Natural killer cell (primary cell): Measurements from ENCODE around the gene MYO5C. TPM values are rescaled to one million over a fixed set of nuclear protein-coding genes. Genes with fewer than 3 reads are reported as not detected.

Source experiments
- ATAC-seq, 3 donors: fragments of 150-1000 bp in 2 of 3; fragments of 200-7000 bp in 1 of 3; cut with Tn5 transposase; 1 replicate in 1 of 3; 2 replicates in 2 of 3; pipeline ENCODE4 v1.10.0; 2021; ENCODE audit warnings: mild to moderate bottlenecking in 2 of 3, moderate library complexity in 2 of 3
- DNase-seq, 2 donors: peaks; one replicate each; pipeline versions ENCODE4 v3.0.0 to v3.0.0-alpha.2; 2013 to 2021; ENCODE audit warnings: mixed read lengths in 1 of 2
- H3K27ac ChIP-seq: one replicate; pipeline ENCODE4 v1.5.1; 2013; ENCODE audit warnings: mild to moderate bottlenecking, low read length
- H3K27me3 ChIP-seq: one replicate; pipeline ENCODE4 v1.6.1; 2013; ENCODE audit warnings: low read length; ENCODE audit not compliant: control insufficient read depth, insufficient read depth
- H3K36me3 ChIP-seq: one replicate; pipeline ENCODE4 v1.6.1; 2013; ENCODE audit warnings: low read length; ENCODE audit not compliant: control insufficient read depth, insufficient read depth
- H3K4me1 ChIP-seq: one replicate; pipeline ENCODE4 v1.6.1; 2013; ENCODE audit warnings: low read length; ENCODE audit not compliant: control insufficient read depth, insufficient read depth
- H3K4me3 ChIP-seq: one replicate; pipeline ENCODE4 v1.5.1; 2013; ENCODE audit warnings: low read length
- H3K9me3 ChIP-seq: one replicate; pipeline ENCODE4 v1.6.1; 2013; ENCODE audit warnings: low read length; ENCODE audit not compliant: control insufficient read depth, insufficient read depth
- H3K27ac Mint-ChIP-seq, 2 donors: one replicate each; pipeline ENCODE4 v1.8.0; 2022; ENCODE audit warnings: mild to moderate bottlenecking in 2 of 2, mixed read lengths in 2 of 2, moderate library complexity in 1 of 2
- H3K27me3 Mint-ChIP-seq, 2 donors: one replicate each; pipeline ENCODE4 v1.8.0; 2022; ENCODE audit warnings: low read depth in 2 of 2, mixed read lengths in 2 of 2
- H3K36me3 Mint-ChIP-seq: one replicate; pipeline ENCODE4 v1.8.0; 2022; ENCODE audit warnings: mixed read lengths
- H3K4me1 Mint-ChIP-seq, 2 donors: one replicate each; pipeline ENCODE4 v1.8.0; 2022; ENCODE audit warnings: mixed read lengths in 2 of 2
- H3K4me3 Mint-ChIP-seq: one replicate; pipeline ENCODE4 v1.8.0; 2022; ENCODE audit warnings: mild to moderate bottlenecking, moderate library complexity, mixed read lengths
- H3K9me3 Mint-ChIP-seq, 2 donors: one replicate each; pipeline ENCODE4 v1.8.0; 2022; ENCODE audit warnings: mixed read lengths in 2 of 2
- WGBS: methylation state at CpG from one replicate; pipeline ENCODE4 v1.1.7; 2013; ENCODE audit warnings: missing lambda C conversion rate; ENCODE audit not compliant: insufficient coverage; 5-methylcytosine and 5-hydroxymethylcytosine counted together
- intact Hi-C: fragments of 100-400 bp; cut with micrococcal nuclease; formaldehyde crosslinking; loops from one replicate; pipeline ENCODE4 v1.14.2; 2022
- total RNA-seq, 4 donors: library from RNA; stranded (reverse); fragments of 120-200 nt in 1 of 4; gene quantifications; one replicate each; pipeline versions ENCODE4 v1.2.3 to v1.2.4, GENCODE V29; 2013 to 2022
- TF ChIP-seq, protein P1 (sequence below): fragments of 200-600 bp; IDR thresholded peaks from one replicate; pipeline ENCODE4 v1.8.0; 2022; ENCODE audit warnings: antibody characterized with exemption

MYO5C gene
- total RNA-seq, 3 donors from 2014 or later (not counting 1 experiment from before 2014, with no cell fraction given), result 0.45 to 0.82 (median 0.60) TPM

DNA sequence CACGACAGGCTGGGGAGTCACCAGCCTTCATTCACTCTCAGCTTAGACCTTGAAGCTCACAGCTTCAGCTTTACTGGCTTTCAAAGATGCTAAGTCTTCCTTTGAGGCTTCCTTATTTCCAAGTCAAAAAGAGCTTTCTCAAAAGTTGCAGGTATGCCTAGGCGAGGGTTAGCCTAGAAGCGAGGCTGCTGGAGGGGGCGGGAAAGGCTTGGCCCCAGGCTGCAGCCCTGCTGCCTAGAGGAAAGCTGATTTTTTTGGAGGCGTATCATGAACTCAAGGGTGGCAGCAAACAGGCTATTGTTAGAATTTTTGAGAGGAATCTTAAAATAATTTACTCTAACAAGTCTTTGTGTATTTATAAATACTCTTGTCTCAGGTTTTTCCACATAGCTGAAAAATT is 37.1 kb downstream of the MYO5C start:
- 97% methylated on average over 5 of the region's 5 CpGs for WGBS
- H3K36me3 Mint-ChIP-seq, result no peaks in the 10 kb centered on the region
- no peak overlapping the region for H3K27ac ChIP-seq
- H3K27me3 ChIP-seq, result no peaks in the 10 kb centered on the region
- no peak overlapping the region for H3K27ac Mint-ChIP-seq
- no peaks in the 10 kb centered on the region for H3K9me3 Mint-ChIP-seq
- intact Hi-C loops, result loop anchor here (5.0 kb wide), 1 partner anchor 74 kb away; no protein-coding TSS in a partner anchor
- TF ChIP-seq, protein P1, sequence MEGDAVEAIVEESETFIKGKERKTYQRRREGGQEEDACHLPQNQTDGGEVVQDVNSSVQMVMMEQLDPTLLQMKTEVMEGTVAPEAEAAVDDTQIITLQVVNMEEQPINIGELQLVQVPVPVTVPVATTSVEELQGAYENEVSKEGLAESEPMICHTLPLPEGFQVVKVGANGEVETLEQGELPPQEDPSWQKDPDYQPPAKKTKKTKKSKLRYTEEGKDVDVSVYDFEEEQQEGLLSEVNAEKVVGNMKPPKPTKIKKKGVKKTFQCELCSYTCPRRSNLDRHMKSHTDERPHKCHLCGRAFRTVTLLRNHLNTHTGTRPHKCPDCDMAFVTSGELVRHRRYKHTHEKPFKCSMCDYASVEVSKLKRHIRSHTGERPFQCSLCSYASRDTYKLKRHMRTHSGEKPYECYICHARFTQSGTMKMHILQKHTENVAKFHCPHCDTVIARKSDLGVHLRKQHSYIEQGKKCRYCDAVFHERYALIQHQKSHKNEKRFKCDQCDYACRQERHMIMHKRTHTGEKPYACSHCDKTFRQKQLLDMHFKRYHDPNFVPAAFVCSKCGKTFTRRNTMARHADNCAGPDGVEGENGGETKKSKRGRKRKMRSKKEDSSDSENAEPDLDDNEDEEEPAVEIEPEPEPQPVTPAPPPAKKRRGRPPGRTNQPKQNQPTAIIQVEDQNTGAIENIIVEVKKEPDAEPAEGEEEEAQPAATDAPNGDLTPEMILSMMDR, result no peak
- H3K4me3 Mint-ChIP-seq, result no peak overlapping the region
- peaks cover 26% of the 10 kb centered on the region for H3K4me1 ChIP-seq
- ATAC-seq (no peak), DNase-seq (no peak)
- no peaks in the 10 kb centered on the region for H3K36me3 ChIP-seq
- no peaks in the 10 kb centered on the region for H3K9me3 ChIP-seq
- H3K27me3 Mint-ChIP-seq, result peaks cover 0 to 2% of the 10 kb centered on the region in 2 donors
- no peak overlapping the region for H3K4me3 ChIP-seq
- H3K4me1 Mint-ChIP-seq, result peaks cover 29 to 32% of the 10 kb centered on the region in 2 donors

DNA sequence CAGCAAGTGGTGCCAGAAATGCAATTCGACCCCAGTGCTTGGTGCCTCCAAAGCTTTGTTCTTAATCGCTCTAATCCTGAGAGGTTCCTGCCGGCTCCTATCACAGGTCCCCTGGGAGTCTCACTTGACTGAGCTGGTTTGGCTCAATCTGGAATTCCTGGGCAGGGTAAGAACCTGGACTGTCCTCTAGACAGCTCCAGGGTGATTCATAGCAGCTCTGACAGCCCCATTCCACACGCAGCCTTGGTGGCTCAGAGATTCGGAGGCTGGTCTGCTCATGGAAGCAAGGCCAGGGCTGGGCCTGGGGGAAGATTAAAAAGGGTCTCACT is 37.9 kb downstream of the MYO5C start:
- no peaks in the 10 kb centered on the region for H3K36me3 ChIP-seq
- peaks cover 0 to 2% of the 10 kb centered on the region in 2 donors for H3K27me3 Mint-ChIP-seq
- no peak overlapping the region for H3K4me3 Mint-ChIP-seq
- no peaks in the 10 kb centered on the region for H3K9me3 ChIP-seq
- H3K9me3 Mint-ChIP-seq, result no peaks in the 10 kb centered on the region
- H3K4me1 ChIP-seq, result peaks cover 24% of the 10 kb centered on the region
- H3K4me3 ChIP-seq, result no peak overlapping the region
- intact Hi-C loops, result loop anchor here (5.0 kb wide), 1 partner anchor 75 kb away; no protein-coding TSS in a partner anchor
- no peaks in the 10 kb centered on the region for H3K27me3 ChIP-seq
- WGBS, result 93% methylated on average over 5 of the region's 5 CpGs
- H3K27ac ChIP-seq, result no peak overlapping the region
- peaks cover 21 to 24% of the 10 kb centered on the region in 2 donors for H3K4me1 Mint-ChIP-seq
- DNase-seq, result no peak
- TF ChIP-seq, protein P1, result no peak
- H3K27ac Mint-ChIP-seq, result no peak overlapping the region
- H3K36me3 Mint-ChIP-seq, result no peaks in the 10 kb centered on the region
- no peak for ATAC-seq

- Mint-ChIP-seq H3K4me3 (no peak overlapping the region), H3K36me3 (no peaks in the 10 kb centered on the region), H3K27ac (no peak overlapping the region), H3K27me3 (peaks cover 0 to 2% of the 10 kb centered on the region in 2 donors), H3K4me1 (peaks cover 15 to 19% of the 10 kb centered on the region in 2 donors), H3K9me3 (no peaks in the 10 kb centered on the region)
- TF ChIP-seq, protein P1, result no peak
- Histone ChIP-seq H3K27me3 (no peaks in the 10 kb centered on the region), H3K9me3 (no peaks in the 10 kb centered on the region), H3K4me1 (peaks cover 18% of the 10 kb centered on the region), H3K36me3 (no peaks in the 10 kb centered on the region), H3K4me3 (no peak overlapping the region), H3K27ac (no peak overlapping the region)
- intact Hi-C loops, result loop anchor here (1.0 to 5.0 kb wide), 2 partner anchors 75 to 478 kb away; no protein-coding TSS in a partner anchor
- DNase-seq (peak in 1 of 2 donors; percentile 29), ATAC-seq (no peak)
- 93% methylated on average over 10 of the region's 10 CpGs for WGBS
Measured at GRCh38 chr15:52256930-52257733, 38.5 kb downstream of the MYO5C start.
